Tibial artery (tissue), 4 donors: ENCODE data around the gene GRIN2C.

Source experiments
- DNase-seq, 2 donors: peaks; one replicate each; pipeline ENCODE4 v3.0.0-alpha.2; 2019
- H3K27ac ChIP-seq, 2 donors: fragments of 200-600 bp; sonication (generic) in 1 of 2; 1 replicate in 1 of 2; 2 replicates in 1 of 2; pipeline ENCODE4 v1.5.1; 2018 to 2019; ENCODE audit warnings: mild to moderate bottlenecking in 1 of 2
- H3K27me3 ChIP-seq, 2 donors: fragments of 200-600 bp; sonication (generic) in 1 of 2; one replicate each; pipeline versions ENCODE4 v1.5.1 to v1.6.0; 2016 to 2019
- H3K36me3 ChIP-seq, 3 donors: fragments of 200-600 bp; sonication (generic) in 2 of 3; one replicate each; pipeline ENCODE4 v1.5.1; 2016 to 2019; ENCODE audit warnings: mild to moderate bottlenecking in 2 of 3
- H3K4me1 ChIP-seq, 4 donors: fragments of 200-600 bp; sonication (generic) in 2 of 4; 1 replicate in 3 of 4; 2 replicates in 1 of 4; pipeline ENCODE4 v1.5.1; 2016 to 2019
- H3K4me3 ChIP-seq, 2 donors: fragments of 200-600 bp; sonication (generic) in 1 of 2; 1 replicate in 1 of 2; 2 replicates in 1 of 2; pipeline ENCODE4 v1.5.1; 2018 to 2019; ENCODE audit warnings: mild to moderate bottlenecking in 2 of 2
- H3K9me3 ChIP-seq, 3 donors: fragments of 200-600 bp; sonication (generic) in 1 of 3; one replicate each; pipeline ENCODE4 v1.5.1; 2016 to 2019
- CTCF ChIP-seq, 2 experiments: fragments of 200-600 bp in 1 of 2; fragments of 450-650 bp in 1 of 2; IDR thresholded peaks; one replicate each; pipeline ENCODE4 v1.5.1; 2017 to 2019; ENCODE audit warnings: antibody characterized with exemption in 2 of 2, mild to moderate bottlenecking in 1 of 2, moderate library complexity in 1 of 2
- intact Hi-C: fragments of 100-400 bp; cut with DNase I; formaldehyde crosslinking; loops from one replicate; pipeline ENCODE4 v1.15.0; 2023; ENCODE audit warnings: low total_unique reads

The GRIN2C gene

DNA sequence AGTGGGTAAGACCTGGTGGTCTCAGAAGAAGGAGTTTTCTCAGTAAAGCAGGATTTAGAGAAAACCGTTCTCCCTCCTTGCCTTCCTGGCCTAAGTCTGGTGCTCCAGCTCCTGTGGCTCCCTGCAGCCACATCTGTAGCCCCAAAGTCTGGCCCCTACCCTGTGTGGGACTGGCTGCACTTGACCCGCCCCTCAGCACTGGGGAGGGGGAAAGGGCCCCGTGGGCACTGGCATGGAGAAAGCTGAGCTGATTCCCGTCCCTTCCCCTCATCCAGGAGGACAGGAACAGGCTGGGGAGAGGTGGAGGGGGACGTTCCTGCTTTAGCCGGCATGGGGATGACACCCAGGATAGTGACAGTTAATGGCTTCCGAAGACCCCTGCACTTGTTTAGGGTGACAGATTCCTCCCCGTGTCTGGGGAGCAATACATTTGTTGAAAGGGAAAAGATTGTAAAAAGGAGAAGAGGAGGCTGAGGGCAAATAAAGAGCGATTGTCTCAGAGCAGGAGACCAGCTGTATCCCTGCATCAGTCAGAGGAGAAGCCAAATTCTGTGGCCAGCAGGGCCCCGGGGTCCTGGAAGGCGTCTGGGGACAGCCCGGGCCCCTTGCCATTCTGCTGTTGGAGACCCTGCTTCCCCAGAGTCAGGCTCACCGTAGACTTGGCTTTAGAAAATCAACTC lies 37.9 kb downstream of the GRIN2C start:
- intact Hi-C loops, result no loop called here
- no peak overlapping the region for H3K27ac ChIP-seq

DNA sequence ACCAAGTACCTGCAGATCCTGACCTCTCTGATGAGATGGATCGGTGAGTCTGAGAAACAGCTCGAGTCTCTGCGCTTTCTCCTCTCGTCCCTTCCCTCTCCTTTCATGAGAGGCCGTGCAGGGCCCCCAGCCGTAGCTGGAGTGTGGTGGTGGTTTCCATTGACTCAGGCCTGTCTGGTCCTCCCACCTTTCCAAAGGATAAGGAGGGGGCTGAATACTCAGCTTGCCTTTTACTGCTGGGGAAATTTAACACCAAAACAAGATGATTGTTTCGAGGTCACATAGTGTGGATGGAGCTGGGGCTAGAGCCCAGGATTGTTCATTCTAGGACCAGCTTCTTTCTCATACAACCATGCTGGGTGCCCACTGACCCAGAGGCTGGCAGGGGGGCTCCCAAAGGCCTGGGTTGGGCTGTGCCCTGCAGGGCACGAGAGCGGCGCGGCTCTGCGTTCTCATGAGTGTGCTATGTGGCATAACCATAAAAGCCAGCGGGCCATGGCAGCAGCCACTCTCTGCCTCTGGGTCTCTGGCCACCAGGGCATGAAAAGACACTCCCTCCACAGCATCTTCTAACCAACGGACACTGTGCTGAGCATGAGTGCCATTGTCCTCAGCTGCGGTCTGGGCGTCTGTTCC lies 39.8 kb downstream of the GRIN2C start:
- no peak for TF ChIP-seq CTCF (IDR thresholded peaks at IDR 0.05)
- peaks cover 7 to 65% (median 17%) of the 10 kb centered on the region in 3 donors for H3K36me3 ChIP-seq
- no peak overlapping the region for H3K4me3 ChIP-seq
- no peaks in the 10 kb centered on the region for H3K4me1 ChIP-seq
- no peak overlapping the region for H3K27ac ChIP-seq
- no peak for DNase-seq
- no peaks in the 10 kb centered on the region for H3K9me3 ChIP-seq
- intact Hi-C loops, result no loop called here
- H3K27me3 ChIP-seq, result no peaks in the 10 kb centered on the region

More for the DNA sequence above, 37.9 kb downstream of the GRIN2C start:
- no peak overlapping the region for H3K4me3 ChIP-seq
- no peak for TF ChIP-seq CTCF (IDR thresholded peaks at IDR 0.05)
- H3K9me3 ChIP-seq, result no peaks in the 10 kb centered on the region
- peaks cover 7 to 81% (median 17%) of the 10 kb centered on the region in 3 donors for H3K36me3 ChIP-seq
- H3K27me3 ChIP-seq, result no peaks in the 10 kb centered on the region
- DNase-seq, result no peak
- H3K4me1 ChIP-seq, result no peaks in the 10 kb centered on the region

- Histone ChIP-seq H3K9me3 (no peaks in the 10 kb centered on the region), H3K4me3 (no peak overlapping the region), H3K36me3 (peaks cover 7 to 50% (median 17%) of the 10 kb centered on the region in 3 donors), H3K27me3 (no peaks in the 10 kb centered on the region), H3K27ac (no peak overlapping the region), H3K4me1 (no peaks in the 10 kb centered on the region)
- no peak for TF ChIP-seq CTCF (IDR thresholded peaks at IDR 0.05)
- no peak for DNase-seq
- intact Hi-C loops, result no loop called here
These were observed 41.3 kb downstream of the GRIN2C start for GRCh38 chr17:74818291-74818938.

DNA sequence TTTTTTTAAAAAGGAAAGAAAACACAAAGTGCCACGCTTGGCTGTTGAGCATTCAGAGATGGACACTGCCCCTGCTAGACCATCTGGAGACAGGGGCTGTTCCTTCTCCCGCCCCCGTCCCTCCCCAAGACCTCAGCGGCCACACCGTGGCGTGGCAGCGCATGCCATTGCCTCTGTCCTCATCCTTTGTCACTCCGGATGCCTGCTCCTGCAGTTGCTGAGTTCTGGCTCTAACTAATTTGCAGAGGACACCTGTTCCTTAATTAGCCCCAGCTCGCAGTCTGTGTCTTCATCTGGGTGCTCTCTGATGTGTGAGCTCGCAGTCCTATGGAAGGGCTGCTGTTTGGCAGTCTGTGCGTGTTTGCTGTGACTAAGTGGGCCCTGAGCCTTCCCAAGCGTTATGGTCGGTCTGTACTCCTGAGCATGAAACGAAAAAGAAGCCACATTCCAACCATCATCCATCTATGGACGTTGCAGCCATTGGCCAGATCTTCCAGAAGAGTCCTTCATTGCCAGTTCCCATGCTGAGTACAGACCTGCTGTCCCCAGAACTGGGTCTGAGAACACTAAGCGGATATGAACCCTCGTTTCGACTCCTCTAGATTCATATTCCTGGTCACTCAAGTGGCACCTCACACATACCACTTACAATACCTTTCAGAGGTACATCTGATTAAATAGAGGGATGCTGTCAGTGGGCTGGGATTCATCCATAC lies 42.6 kb downstream of the GRIN2C start:
- H3K9me3 ChIP-seq, result no peaks in the 10 kb centered on the region
- no peak overlapping the region for H3K4me3 ChIP-seq
- no peak overlapping the region for H3K27ac ChIP-seq
- peaks cover 0 to 11% (median 3%) of the 10 kb centered on the region in 4 donors for H3K4me1 ChIP-seq
- no peaks in the 10 kb centered on the region for H3K27me3 ChIP-seq
- peaks cover 7 to 37% (median 17%) of the 10 kb centered on the region in 3 donors for H3K36me3 ChIP-seq
- intact Hi-C loops, result no loop called here
- no peak for TF ChIP-seq CTCF (IDR thresholded peaks at IDR 0.05)
- DNase-seq, result no peak

- DNase-seq, result no peak
- no peak for TF ChIP-seq CTCF (IDR thresholded peaks at IDR 0.05)
- no peaks in the 10 kb centered on the region for H3K27me3 ChIP-seq
- intact Hi-C loops, result no loop called here
- H3K36me3 ChIP-seq, result peaks cover 6 to 24% (median 11%) of the 10 kb centered on the region in 3 donors
- H3K27ac ChIP-seq, result no peak overlapping the region
- no peak overlapping the region for H3K4me3 ChIP-seq
- H3K9me3 ChIP-seq, result no peaks in the 10 kb centered on the region
- peaks cover 0 to 14% (median 4%) of the 10 kb centered on the region in 4 donors for H3K4me1 ChIP-seq
These were observed 43.9 kb downstream of the GRIN2C start for GRCh38 chr17:74815550-74816370.
